HepG2 (cell line): ENCODE results near the gene LIN7A.

ENCODE experiments used
- CTCF ChIP-seq: sonication (generic); formaldehyde crosslinking; IDR thresholded peaks from 2 replicates; pipeline ENCODE4 v1.5.0; 2020; ENCODE audit warnings: mild to moderate bottlenecking, missing genetic modification reagents, moderate library complexity
- MAZ ChIP-seq, 2 experiments: sonication (generic) in 1 of 2; formaldehyde crosslinking in 1 of 2; IDR thresholded peaks; 2 replicates each; pipeline versions ENCODE4 v1.5.0 to v1.6.1; 2012 to 2020; ENCODE audit warnings: low read depth in 2 of 2, mild to moderate bottlenecking in 2 of 2, borderline replicate concordance in 1 of 2, improper control_type of control experiment in 1 of 2, low read length in 1 of 2, missing genetic modification reagents in 1 of 2, moderate library complexity in 1 of 2
- RBM22 ChIP-seq: fragments of 200-400 bp; formaldehyde crosslinking; optimal IDR thresholded peaks from 2 replicates; pipeline ENCODE3; 2017; ENCODE audit warnings: mild to moderate bottlenecking, low read length, moderate library complexity
- ZFP62 ChIP-seq: sonication (generic); formaldehyde crosslinking; IDR thresholded peaks from 2 replicates; pipeline ENCODE4 v1.4.0; 2020; ENCODE audit warnings: missing genetic modification reagents
- ZHX1 ChIP-seq: sonication (generic); formaldehyde crosslinking; IDR thresholded peaks from 2 replicates; pipeline ENCODE4 v1.8.1; 2022; ENCODE audit warnings: low read depth, mild to moderate bottlenecking, missing genetic modification reagents
- ZNF678 ChIP-seq: sonication (generic); formaldehyde crosslinking; IDR thresholded peaks from 2 replicates; pipeline ENCODE4 v1.4.0; 2020; ENCODE audit warnings: mild to moderate bottlenecking, missing genetic modification reagents
- ZNF710 ChIP-seq: sonication (generic); formaldehyde crosslinking; IDR thresholded peaks from 2 replicates; pipeline ENCODE4 v1.5.0; 2020; ENCODE audit warnings: mild to moderate bottlenecking, missing genetic modification reagents, borderline replicate concordance

GRCh38 chr12:80920006-80920405, 17.7 kb downstream of the LIN7A start:
- TF ChIP-seq ZHX1 (CRISPR knock-in tag) (no peak), RBM22 (no peak), CTCF (no peak), ZNF710 (CRISPR knock-in tag) (no peak), MAZ (IDR thresholded peaks at IDR 0.05; ENCODE audit: borderline replicate concordance, low read depth, low read length) (no peak), MAZ (CRISPR knock-in tag; IDR thresholded peaks at IDR 0.05; ENCODE audit: low read depth) (no peak), ZFP62 (CRISPR knock-in tag) (no peak), ZNF678 (CRISPR knock-in tag) (no peak)
